ENCODE results near the gene SPATA3. TPM values are rescaled to one million over a fixed set of nuclear protein-coding genes. Genes with fewer than 3 reads are reported as not detected.

SPATA3 gene
- total and polyA plus RNA-seq, 2 of the 13 experiments (the other 11 are each of a cell fraction or from before 2014, with no cell fraction given): not detected

GRCh38 chr2:231049286-231050017 lies 53.5 kb downstream of the SPATA3 start (continued):
- TF ChIP-seq ZUFSP (CRISPR knock-in tag; IDR thresholded peaks at IDR 0.05; ENCODE audit: borderline replicate concordance): no peak
- no peak for TF ChIP-seq NFATC3 (CRISPR knock-in tag; IDR thresholded peaks at IDR 0.05)
- peak; percentile 23; the same call in 1 of the 2 replicates for TF ChIP-seq HES4 (CRISPR knock-in tag; IDR thresholded peaks at IDR 0.05; ENCODE audit: borderline replicate concordance)
- TF ChIP-seq IKZF1 (IDR thresholded peaks at IDR 0.05): no peak
- 0 out of 2 replicates have a peak, but pooled peaks have one; percentile 13 for TF ChIP-seq HNF1B (CRISPR knock-in tag; IDR thresholded peaks at IDR 0.05)
- peak; percentile 41; the same call in 1 of the 2 replicates for TF ChIP-seq SNAPC5 (CRISPR knock-in tag; IDR thresholded peaks at IDR 0.05; ENCODE audit: borderline replicate concordance)
